ENCODE data around the gene SPATA32.

SPATA32 gene

GRCh38 chr17:45228763-45229539 is 32.9 kb downstream of the SPATA32 start (continued):
- TF ChIP-seq ZNF792 (tag by site-specific recombination; IDR thresholded peaks at IDR 0.05) = no peak
- TF ChIP-seq ZNF558 (tag by site-specific recombination; IDR thresholded peaks at IDR 0.05) = no peak
- no peak for TF ChIP-seq ZNF239 (tag by site-specific recombination; IDR thresholded peaks at IDR 0.05)
- no peak for TF ChIP-seq ZNF518A (tag by site-specific recombination; conservative IDR thresholded peaks at IDR 0.05; ENCODE audit: low read depth)
- TF ChIP-seq ZBTB10 (tag by site-specific recombination; IDR thresholded peaks at IDR 0.05) = peak; percentile 92
- no peak for TF ChIP-seq ZBTB11 (tag by site-specific recombination; conservative IDR thresholded peaks at IDR 0.05; ENCODE audit: low read depth)
- peak; percentile 81 for TF ChIP-seq ZNF600 (tag by site-specific recombination; IDR thresholded peaks at IDR 0.05)
- no peak for TF ChIP-seq ZNF529 (tag by site-specific recombination; IDR thresholded peaks at IDR 0.05; ENCODE audit: insufficient replicate concordance)
- TF ChIP-seq ZNF660 (tag by site-specific recombination; IDR thresholded peaks at IDR 0.05) = peak; percentile 33; the same call in 1 of the 2 replicates
- no peak for TF ChIP-seq AEBP2 (tag by site-specific recombination; IDR thresholded peaks at IDR 0.05; ENCODE audit: borderline replicate concordance)
- no peak for TF ChIP-seq ZNF146 (tag by site-specific recombination; IDR thresholded peaks at IDR 0.05)
- TF ChIP-seq GLIS1 (tag by site-specific recombination; IDR thresholded peaks at IDR 0.05) = peak; percentile 94
- TF ChIP-seq ZNF416 (tag by site-specific recombination; IDR thresholded peaks at IDR 0.05) = no peak
- TF ChIP-seq ZNF510 (tag by site-specific recombination; IDR thresholded peaks at IDR 0.05; ENCODE audit: insufficient replicate concordance) = no peak
- no peak for TF ChIP-seq ZNF184 (tag by site-specific recombination; IDR thresholded peaks at IDR 0.05)
- TF ChIP-seq ZNF148 (tag by site-specific recombination; IDR thresholded peaks at IDR 0.05; ENCODE audit: borderline replicate concordance) = no peak
- TF ChIP-seq ZNF624 (tag by site-specific recombination; IDR thresholded peaks at IDR 0.05) = no peak
- no peak for TF ChIP-seq ZSCAN5A (tag by site-specific recombination; IDR thresholded peaks at IDR 0.05)
- no peak for TF ChIP-seq ZNF654 (tag by site-specific recombination; IDR thresholded peaks at IDR 0.05; ENCODE audit: low read depth)
- TF ChIP-seq TRIM28 (IDR thresholded peaks at IDR 0.05; ENCODE audit: borderline replicate concordance, low read length) = no peak

Data from HEK293 (cell line).